Duodenal mucosa (tissue), 2 donors: Measurements from ENCODE around the gene OR5V1.
"Not testable (repeated sequence)": the region's sequence is repeated elsewhere in the genome, so short reads cannot be mapped to it uniquely, and the experiment has no call there.

Experiments used
- H3K27ac ChIP-seq: one replicate; pipeline ENCODE4 v1.7.0; 2013; ENCODE audit warnings: low read depth, low read length
- H3K27me3 ChIP-seq, 2 donors: one replicate each; pipeline ENCODE4 v1.7.0; 2013; ENCODE audit warnings: low read length in 2 of 2, control low read depth in 1 of 2; ENCODE audit not compliant: insufficient read depth in 2 of 2, control insufficient read depth in 1 of 2
- H3K36me3 ChIP-seq, 2 donors: one replicate each; pipeline ENCODE4 v1.7.0; 2013; ENCODE audit warnings: low read length in 2 of 2, control low read depth in 1 of 2; ENCODE audit not compliant: insufficient read depth in 2 of 2, control insufficient read depth in 1 of 2
- H3K4me1 ChIP-seq, 2 donors: one replicate each; pipeline ENCODE4 v1.7.0; 2013; ENCODE audit warnings: low read length in 2 of 2, control low read depth in 1 of 2; ENCODE audit not compliant: insufficient read depth in 2 of 2, control insufficient read depth in 1 of 2
- H3K4me3 ChIP-seq, 2 donors: one replicate each; pipeline ENCODE4 v1.7.0; 2013; ENCODE audit warnings: low read length in 2 of 2, low read depth in 1 of 2
- H3K9ac ChIP-seq, 2 donors: one replicate each; pipeline ENCODE4 v1.7.0; 2013; ENCODE audit warnings: low read length in 2 of 2, low read depth in 1 of 2
- H3K9me3 ChIP-seq, 2 donors: one replicate each; pipeline ENCODE4 v1.7.0; 2013; ENCODE audit warnings: low read length in 2 of 2, control low read depth in 1 of 2; ENCODE audit not compliant: control insufficient read depth in 1 of 2

The OR5V1 gene

GRCh38 chr6:29368765-29369164 is at the start of gene OR5V1:
OR5V1 (minus strand) TSS chr6:29368865; CDS start chr6:29356195, 12,670 bp downstream.
- Histone ChIP-seq H3K4me1 (no peaks in the 10 kb centered on the region), H3K36me3 (no peaks in the 10 kb centered on the region), H3K9ac (no peak within 1 kb of the TSS)

GRCh38 chr6:29414588-29414987 is 45.9 kb upstream of the OR5V1 start, which contains the start of gene OR12D1:
OR12D1 (plus strand) TSS chr6:29414928.
- Histone ChIP-seq H3K36me3 (no peaks in the 10 kb centered on the region), H3K27me3 (no peaks in the 10 kb centered on the region), H3K4me3 (no peak within 1 kb of the TSS), H3K9me3 (no peaks in the 10 kb centered on the region), H3K27ac (no peak within 1 kb of the TSS), H3K9ac (no peak within 1 kb of the TSS), H3K4me1 (no peaks in the 10 kb centered on the region)

More at GRCh38 chr6:29368765-29369164, at the start of gene OR5V1:
- Histone ChIP-seq H3K27me3 (no peaks in the 10 kb centered on the region), H3K27ac (no peak within 1 kb of the TSS), H3K4me3 (no peak within 1 kb of the TSS), H3K9me3 (no peaks in the 10 kb centered on the region)

GRCh38 chr6:29403801-29404200 is 35.1 kb upstream of the OR5V1 start:
- Histone ChIP-seq H3K9ac (no peak overlapping the region), H3K27me3 (no peaks in the 10 kb centered on the region), H3K4me3 (no peak overlapping the region), H3K36me3 (no peaks in the 10 kb centered on the region), H3K9me3 (no peaks in the 10 kb centered on the region), H3K4me1 (no peaks in the 10 kb centered on the region), H3K27ac (no peak overlapping the region)

- no peak overlapping the region for H3K27ac ChIP-seq
- H3K9me3 ChIP-seq, result no peaks in the 10 kb centered on the region
- no peaks in the 10 kb centered on the region for H3K4me1 ChIP-seq
- H3K9ac ChIP-seq, result no peak overlapping the region
- no peaks in the 10 kb centered on the region for H3K27me3 ChIP-seq
- no peak overlapping the region for H3K4me3 ChIP-seq
- H3K36me3 ChIP-seq, result no peaks in the 10 kb centered on the region
Measured at GRCh38 chr6:29399525-29399924, 30.9 kb upstream of the OR5V1 start.

- H3K9me3 ChIP-seq, result no peaks in the 10 kb centered on the region
Measured at GRCh38 chr6:29395331-29395730, 26.7 kb upstream of the OR5V1 start, which contains the start of gene OR12D2. OR12D2 (plus strand) TSS chr6:29395631; CDS start chr6:29396700, 1,069 bp downstream.

GRCh38 chr6:29388533-29388932 is 19.9 kb upstream of the OR5V1 start:
- Histone ChIP-seq H3K27me3 (peaks cover 0 to 3% of the 10 kb centered on the region in 2 donors), H3K4me3 (no peak overlapping the region), H3K9ac (no peak overlapping the region), H3K9me3 (no peaks in the 10 kb centered on the region), H3K4me1 (no peaks in the 10 kb centered on the region), H3K27ac (no peak overlapping the region), H3K36me3 (no peaks in the 10 kb centered on the region)

More at GRCh38 chr6:29395331-29395730, 26.7 kb upstream of the OR5V1 start, which contains the start of gene OR12D2:
- Histone ChIP-seq H3K27ac (no peak within 1 kb of the TSS), H3K9ac (no peak within 1 kb of the TSS), H3K4me3 (no peak within 1 kb of the TSS), H3K4me1 (no peaks in the 10 kb centered on the region), H3K27me3 (peaks cover 0 to 3% of the 10 kb centered on the region in 2 donors), H3K36me3 (no peaks in the 10 kb centered on the region)

GRCh38 chr6:29376003-29376402 is 7.3 kb upstream of the OR5V1 start:
- H3K4me1 ChIP-seq, result no peaks in the 10 kb centered on the region
- no peaks in the 10 kb centered on the region for H3K36me3 ChIP-seq
- no peaks in the 10 kb centered on the region for H3K27me3 ChIP-seq
- H3K9me3 ChIP-seq, result no peaks in the 10 kb centered on the region
- no peak overlapping the region for H3K9ac ChIP-seq
- no peak overlapping the region for H3K4me3 ChIP-seq
- no peak overlapping the region for H3K27ac ChIP-seq

- no peak within 1 kb of the TSS for H3K4me3 ChIP-seq
- no peak within 1 kb of the TSS for H3K27ac ChIP-seq
- H3K4me1 ChIP-seq, result no peaks in the 10 kb centered on the region
- H3K27me3 ChIP-seq, result no peaks in the 10 kb centered on the region
- no peaks in the 10 kb centered on the region for H3K36me3 ChIP-seq
- H3K9ac ChIP-seq, result no peak within 1 kb of the TSS
- H3K9me3 ChIP-seq, result no peaks in the 10 kb centered on the region
Measured at GRCh38 chr6:29375191-29375590, 6.5 kb upstream of the OR5V1 start, which contains the start of gene OR12D3. OR12D3 (minus strand) TSS chr6:29375291; CDS start chr6:29375287, 4 bp downstream.

- Histone ChIP-seq H3K9ac (no peak overlapping the region), H3K4me1 (no peaks in the 10 kb centered on the region), H3K27ac (no peak overlapping the region), H3K36me3 (no peaks in the 10 kb centered on the region), H3K27me3 (no peaks in the 10 kb centered on the region), H3K9me3 (no peaks in the 10 kb centered on the region), H3K4me3 (no peak overlapping the region)
Measured at GRCh38 chr6:29355603-29356002, 13.1 kb downstream of the OR5V1 start.

GRCh38 chr6:29354980-29355379 is 13.7 kb downstream of the OR5V1 start:
- no peaks in the 10 kb centered on the region for H3K4me1 ChIP-seq
- H3K36me3 ChIP-seq, result no peaks in the 10 kb centered on the region
- no peak overlapping the region for H3K27ac ChIP-seq

GRCh38 chr6:29349348-29349747 is 19.3 kb downstream of the OR5V1 start:
- not testable (repeated sequence) for H3K27ac ChIP-seq, H3K36me3 ChIP-seq, H3K9ac ChIP-seq, H3K4me1 ChIP-seq, H3K27me3 ChIP-seq, H3K4me3 ChIP-seq, H3K9me3 ChIP-seq

More at GRCh38 chr6:29354980-29355379, 13.7 kb downstream of the OR5V1 start:
- Histone ChIP-seq H3K9ac (no peak overlapping the region), H3K9me3 (no peaks in the 10 kb centered on the region), H3K27me3 (no peaks in the 10 kb centered on the region), H3K4me3 (no peak overlapping the region)
